Measurements from ENCODE around the gene SIAH3. TPM values are rescaled to one million over a fixed set of nuclear protein-coding genes. Genes with fewer than 3 reads are reported as not detected.

Gene SIAH3
- total RNA-seq, 4 donors from 2014 or later = under 0.01 to 4.6 (median 0.09) TPM

DNA sequence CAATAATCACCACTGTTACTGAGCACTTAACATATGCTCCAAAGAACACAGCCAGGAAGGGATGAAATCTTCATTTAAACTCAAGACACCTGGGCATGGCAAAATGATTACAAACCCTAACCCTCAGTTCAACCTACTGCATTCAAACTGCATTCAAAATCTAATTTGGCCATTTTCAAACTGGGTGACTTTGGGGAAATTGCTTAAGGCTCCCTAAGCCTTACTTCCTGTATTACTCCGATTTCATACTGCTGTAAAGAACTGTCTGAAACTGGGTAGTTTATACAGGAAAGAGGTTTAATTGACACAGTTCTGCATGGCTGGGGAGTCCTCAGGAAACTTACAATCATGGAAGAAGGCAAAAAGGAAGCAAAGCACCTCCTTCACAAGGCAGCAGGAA is 99.0 kb downstream of the SIAH3 start:
- no peak for DNase-seq
- H3K36me3 ChIP-seq = no peaks in the 10 kb centered on the region
- intact Hi-C loops (cut with DNase I; ENCODE audit: low total_unique reads) = no loop called here
- no peaks in the 10 kb centered on the region for H3K9me3 ChIP-seq
- no peak overlapping the region for H3K27ac ChIP-seq
- H3K4me1 ChIP-seq = no peaks in the 10 kb centered on the region
- H3K27me3 ChIP-seq = no peaks in the 10 kb centered on the region
- H3K4me3 ChIP-seq = no peak overlapping the region
- TF ChIP-seq, protein P1, sequence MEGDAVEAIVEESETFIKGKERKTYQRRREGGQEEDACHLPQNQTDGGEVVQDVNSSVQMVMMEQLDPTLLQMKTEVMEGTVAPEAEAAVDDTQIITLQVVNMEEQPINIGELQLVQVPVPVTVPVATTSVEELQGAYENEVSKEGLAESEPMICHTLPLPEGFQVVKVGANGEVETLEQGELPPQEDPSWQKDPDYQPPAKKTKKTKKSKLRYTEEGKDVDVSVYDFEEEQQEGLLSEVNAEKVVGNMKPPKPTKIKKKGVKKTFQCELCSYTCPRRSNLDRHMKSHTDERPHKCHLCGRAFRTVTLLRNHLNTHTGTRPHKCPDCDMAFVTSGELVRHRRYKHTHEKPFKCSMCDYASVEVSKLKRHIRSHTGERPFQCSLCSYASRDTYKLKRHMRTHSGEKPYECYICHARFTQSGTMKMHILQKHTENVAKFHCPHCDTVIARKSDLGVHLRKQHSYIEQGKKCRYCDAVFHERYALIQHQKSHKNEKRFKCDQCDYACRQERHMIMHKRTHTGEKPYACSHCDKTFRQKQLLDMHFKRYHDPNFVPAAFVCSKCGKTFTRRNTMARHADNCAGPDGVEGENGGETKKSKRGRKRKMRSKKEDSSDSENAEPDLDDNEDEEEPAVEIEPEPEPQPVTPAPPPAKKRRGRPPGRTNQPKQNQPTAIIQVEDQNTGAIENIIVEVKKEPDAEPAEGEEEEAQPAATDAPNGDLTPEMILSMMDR (IDR thresholded peaks at IDR 0.05) = no peak
- no peak for TF ChIP-seq POLR2A (IDR thresholded peaks at IDR 0.05)

DNA sequence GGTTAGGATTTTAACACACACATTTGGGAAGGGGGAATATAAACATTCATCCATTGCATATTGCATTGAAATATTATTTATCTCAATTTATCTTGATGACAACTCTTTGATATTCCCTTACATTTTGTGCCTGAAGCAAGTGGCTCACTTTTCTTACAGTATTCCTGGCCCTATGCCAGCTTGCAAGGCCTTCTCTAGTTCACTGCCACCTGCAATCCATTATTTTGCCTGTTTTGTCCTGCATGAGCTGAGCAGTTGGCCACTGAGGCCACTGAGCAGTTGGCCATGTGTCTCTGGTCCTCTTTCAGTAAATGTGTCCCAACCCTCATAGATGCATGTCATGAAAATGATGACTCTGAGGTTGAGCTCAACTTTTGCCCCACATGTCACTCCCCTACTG is 99.7 kb downstream of the SIAH3 start:
- Histone ChIP-seq H3K36me3 (no peaks in the 10 kb centered on the region), H3K9me3 (no peaks in the 10 kb centered on the region), H3K4me3 (no peak overlapping the region), H3K27ac (no peak overlapping the region), H3K4me1 (no peaks in the 10 kb centered on the region), H3K27me3 (no peaks in the 10 kb centered on the region)
- TF ChIP-seq, protein P1 (IDR thresholded peaks at IDR 0.05) = no peak
- TF ChIP-seq POLR2A (IDR thresholded peaks at IDR 0.05) = no peak
- no peak for DNase-seq
- intact Hi-C loops (cut with DNase I; ENCODE audit: low total_unique reads) = no loop called here

DNA sequence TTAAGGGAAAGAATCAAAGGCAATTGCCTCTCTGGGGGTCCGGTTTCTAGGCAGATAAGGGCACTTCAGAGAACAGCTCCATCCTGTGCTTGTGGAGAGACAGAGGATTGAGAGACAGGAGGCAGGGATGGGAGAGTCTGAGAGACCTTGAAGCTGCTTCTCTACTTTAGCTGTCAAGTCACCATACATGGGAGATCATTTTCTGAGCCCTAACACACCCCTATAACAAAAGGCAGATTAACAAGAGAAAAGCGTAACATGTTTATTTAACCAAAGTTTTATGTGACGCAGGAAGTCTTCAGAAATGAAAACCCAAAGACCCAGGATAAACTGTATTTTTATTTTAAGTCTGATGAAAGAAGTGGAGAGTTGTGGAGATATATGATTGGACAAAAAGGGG is 101.0 kb downstream of the SIAH3 start:
- H3K4me3 ChIP-seq = no peak overlapping the region
- no peaks in the 10 kb centered on the region for H3K9me3 ChIP-seq
- H3K4me1 ChIP-seq = no peaks in the 10 kb centered on the region
- no peaks in the 10 kb centered on the region for H3K27me3 ChIP-seq
- intact Hi-C loops (cut with DNase I; ENCODE audit: low total_unique reads) = no loop called here
- TF ChIP-seq POLR2A (IDR thresholded peaks at IDR 0.05) = no peak
- TF ChIP-seq, protein P1 (IDR thresholded peaks at IDR 0.05) = no peak
- H3K27ac ChIP-seq = no peak overlapping the region
- no peak for DNase-seq
- no peaks in the 10 kb centered on the region for H3K36me3 ChIP-seq

- TF ChIP-seq POLR2A (IDR thresholded peaks at IDR 0.05) = no peak
- TF ChIP-seq, protein P1 (IDR thresholded peaks at IDR 0.05) = no peak
Observed at GRCh38 chr13:45748941-45749759, 102.4 kb downstream of the SIAH3 start.

GRCh38 chr13:45747071-45747470 is 104.5 kb downstream of the SIAH3 start:
- Histone ChIP-seq H3K27me3 (no peaks in the 10 kb centered on the region), H3K4me1 (no peaks in the 10 kb centered on the region), H3K4me3 (no peak overlapping the region), H3K36me3 (no peaks in the 10 kb centered on the region), H3K9me3 (no peaks in the 10 kb centered on the region), H3K27ac (no peak overlapping the region)
- DNase-seq = no peak
- TF ChIP-seq, protein P1 (IDR thresholded peaks at IDR 0.05) = no peak
- no peak for TF ChIP-seq POLR2A (IDR thresholded peaks at IDR 0.05)
- intact Hi-C loops (cut with DNase I; ENCODE audit: low total_unique reads) = no loop called here

More at GRCh38 chr13:45748941-45749759, 102.4 kb downstream of the SIAH3 start:
- Histone ChIP-seq H3K9me3 (no peaks in the 10 kb centered on the region), H3K27ac (no peak overlapping the region), H3K4me3 (no peak overlapping the region), H3K36me3 (no peaks in the 10 kb centered on the region), H3K4me1 (no peaks in the 10 kb centered on the region), H3K27me3 (no peaks in the 10 kb centered on the region)
- intact Hi-C loops (cut with DNase I; ENCODE audit: low total_unique reads) = no loop called here
- DNase-seq = no peak
